ENCODE data around the gene CLEC4M. TPM values are rescaled to one million over a fixed set of nuclear protein-coding genes. Genes with fewer than 3 reads are reported as not detected.

The CLEC4M gene
- total RNA-seq, 1 donor from 2014 or later: 1.5 TPM

GRCh38 chr19:7784856-7785255 lies 21.8 kb downstream of the CLEC4M start:
- H3K4me3 Mint-ChIP-seq: no peak overlapping the region
- no peaks in the 10 kb centered on the region for H3K36me3 Mint-ChIP-seq
- peaks cover 6% of the 10 kb centered on the region for H3K27me3 Mint-ChIP-seq (ENCODE audit: low read depth)
- peaks cover 28% of the 10 kb centered on the region for H3K4me1 Mint-ChIP-seq
- H3K9me3 Mint-ChIP-seq: no peaks in the 10 kb centered on the region
- TF ChIP-seq CTCF (IDR thresholded peaks at IDR 0.05; ENCODE audit: unreplicated experiment): no peak
- H3K27ac Mint-ChIP-seq: no peak overlapping the region
- no peak for DNase-seq (ENCODE audit: low spot score in 2 of 2, unreplicated experiment in 2 of 2)

- no peak for DNase-seq (ENCODE audit: low spot score in 2 of 2, unreplicated experiment in 2 of 2)
- H3K4me1 Mint-ChIP-seq: peaks cover 27% of the 10 kb centered on the region
- peaks cover 6% of the 10 kb centered on the region for H3K27me3 Mint-ChIP-seq (ENCODE audit: low read depth)
- H3K27ac Mint-ChIP-seq: no peak overlapping the region
- no peak for TF ChIP-seq CTCF (IDR thresholded peaks at IDR 0.05; ENCODE audit: unreplicated experiment)
- no peaks in the 10 kb centered on the region for H3K9me3 Mint-ChIP-seq
- peak overlapping the region; percentile 57 for H3K4me3 Mint-ChIP-seq
- no peaks in the 10 kb centered on the region for H3K36me3 Mint-ChIP-seq
These were observed 24.1 kb downstream of the CLEC4M start for GRCh38 chr19:7787141-7787540.

GRCh38 chr19:7787602-7788177 lies 24.6 kb downstream of the CLEC4M start:
- Mint-ChIP-seq H3K27me3 (ENCODE audit: low read depth) (peaks cover 6% of the 10 kb centered on the region), H3K9me3 (no peaks in the 10 kb centered on the region)
- no peak for DNase-seq (ENCODE audit: low spot score in 2 of 2, unreplicated experiment in 2 of 2)

GRCh38 chr19:7788178-7788932 lies 25.3 kb downstream of the CLEC4M start:
- peak in 1 of 2 experiments; percentile 31 for DNase-seq (ENCODE audit: low spot score in 2 of 2, unreplicated experiment in 2 of 2)
- no peaks in the 10 kb centered on the region for H3K36me3 Mint-ChIP-seq
- H3K9me3 Mint-ChIP-seq: no peaks in the 10 kb centered on the region
- no peak for TF ChIP-seq CTCF (IDR thresholded peaks at IDR 0.05; ENCODE audit: unreplicated experiment)
- peaks cover 6% of the 10 kb centered on the region for H3K27me3 Mint-ChIP-seq (ENCODE audit: low read depth)
- no peak overlapping the region for H3K27ac Mint-ChIP-seq
- H3K4me1 Mint-ChIP-seq: peaks cover 38% of the 10 kb centered on the region
- peak overlapping the region; percentile 67 for H3K4me3 Mint-ChIP-seq

More at GRCh38 chr19:7787602-7788177, 24.6 kb downstream of the CLEC4M start:
- H3K27ac Mint-ChIP-seq: no peak overlapping the region
- TF ChIP-seq CTCF (IDR thresholded peaks at IDR 0.05; ENCODE audit: unreplicated experiment): no peak
- peaks cover 32% of the 10 kb centered on the region for H3K4me1 Mint-ChIP-seq
- H3K36me3 Mint-ChIP-seq: no peaks in the 10 kb centered on the region
- H3K4me3 Mint-ChIP-seq: peak overlapping the region; percentile 57

- H3K4me1 Mint-ChIP-seq: peaks cover 36% of the 10 kb centered on the region
- TF ChIP-seq CTCF (IDR thresholded peaks at IDR 0.05; ENCODE audit: unreplicated experiment): no peak
- no peaks in the 10 kb centered on the region for H3K9me3 Mint-ChIP-seq
- no peak overlapping the region for H3K27ac Mint-ChIP-seq
- H3K27me3 Mint-ChIP-seq (ENCODE audit: low read depth): peaks cover 6% of the 10 kb centered on the region
- DNase-seq (ENCODE audit: low spot score in 2 of 2, unreplicated experiment in 2 of 2): no peak
- H3K36me3 Mint-ChIP-seq: no peaks in the 10 kb centered on the region
- peak overlapping the region; percentile 67 for H3K4me3 Mint-ChIP-seq
These were observed 25.9 kb downstream of the CLEC4M start for GRCh38 chr19:7788933-7789323.
